Measurements from ENCODE around the gene ATP5MK. TPM values are rescaled to one million over a fixed set of nuclear protein-coding genes. Genes with fewer than 3 reads are reported as not detected.

ATP5MK gene
- 211 and 238 TPM in 2 replicates for total RNA-seq

GRCh38 chr10:103396067-103396788 lies at the start of gene ATP5MK, which contains the start of gene PDCD11:
ATP5MK (minus strand) TSS chr10:103396475; CDS start chr10:103392457, 4,018 bp downstream.
PDCD11 (plus strand) TSS chr10:103396626; CDS start chr10:103398427, 1,801 bp downstream.

GRCh38 chr10:103367782-103368518 lies 28.3 kb downstream of the ATP5MK start, which contains the start of gene TAF5:
TAF5 (plus strand) TSS chr10:103367976; CDS start chr10:103367990, 14 bp downstream.

GRCh38 chr10:103350517-103351260 lies 45.6 kb downstream of the ATP5MK start, which contains the start of gene PCGF6:
PCGF6 (minus strand) TSS chr10:103351140; CDS start chr10:103351066, 74 bp downstream.

Other genes starting within 250 kb of the ATP5MK start
- 28.3 and 42.6 TPM in 2 replicates for gene NT5C2, start 203.2 kb downstream of the ATP5MK start, total RNA-seq
- gene RPEL1, start 150.6 kb downstream of the ATP5MK start, total RNA-seq: 0.13 TPM in 1 of 2 replicates, not detected in the other
- gene INA, start 119.3 kb downstream of the ATP5MK start, total RNA-seq: 1.1 and 3.4 TPM in 2 replicates
- gene PCGF6, start 45.3 kb downstream of the ATP5MK start, total RNA-seq: 9.8 and 11.8 TPM in 2 replicates
- gene TAF5, start 28.5 kb downstream of the ATP5MK start, total RNA-seq: 3.3 and 4.4 TPM in 2 replicates
- 16.8 and 26.8 TPM in 2 replicates for gene PDCD11, start 151 bp upstream of the ATP5MK start, total RNA-seq
- 20.2 and 23.6 TPM in 2 replicates for gene CALHM2, start 55.9 kb upstream of the ATP5MK start, total RNA-seq
- not detected in 2 replicates for gene CALHM1, start 62.4 kb upstream of the ATP5MK start, total RNA-seq
- gene CALHM3, start 82.8 kb upstream of the ATP5MK start, total RNA-seq: not detected in 2 replicates
- 0.13 TPM in 1 of 2 replicates, not detected in the other for gene NEURL1, start 97.2 kb upstream of the ATP5MK start, total RNA-seq